GM18858 (cell line): ENCODE measurements around the gene CACNB2.

Source experiments
- ATAC-seq: cut with Tn5 transposase; IDR thresholded peaks from one replicate; pipeline ENCODE4 v1.9.1; 2021; ENCODE audit not compliant: unreplicated experiment

CACNB2 gene

GRCh38 chr10:18140149-18140956 lies at the start of gene CACNB2:
CACNB2 (plus strand) TSS chr10:18140424.
- ATAC-seq: no peak

- ATAC-seq: no peak
Measured at GRCh38 chr10:18094332-18094731, 45.9 kb upstream of the CACNB2 start.

GRCh38 chr10:18094793-18095192 lies 45.4 kb upstream of the CACNB2 start:
- ATAC-seq: no peak

- no peak for ATAC-seq
Measured at GRCh38 chr10:18097524-18097923, 42.7 kb upstream of the CACNB2 start.

GRCh38 chr10:18098201-18098600 lies 42.0 kb upstream of the CACNB2 start:
- no peak for ATAC-seq

- ATAC-seq: no peak
Measured at GRCh38 chr10:18099415-18099814, 40.8 kb upstream of the CACNB2 start.

- ATAC-seq: no peak
Measured at GRCh38 chr10:18100669-18101068, 39.6 kb upstream of the CACNB2 start.

- no peak for ATAC-seq
Measured at GRCh38 chr10:18102404-18102803, 37.8 kb upstream of the CACNB2 start.

GRCh38 chr10:18104223-18104872 lies 35.9 kb upstream of the CACNB2 start:
- no peak for ATAC-seq

- no peak for ATAC-seq
Measured at GRCh38 chr10:18109341-18109870, 30.8 kb upstream of the CACNB2 start.

- no peak for ATAC-seq
Measured at GRCh38 chr10:18113881-18114280, 26.3 kb upstream of the CACNB2 start.

GRCh38 chr10:18117276-18117675 lies 22.9 kb upstream of the CACNB2 start:
- no peak for ATAC-seq

GRCh38 chr10:18122753-18123152 lies 17.5 kb upstream of the CACNB2 start:
- ATAC-seq: no peak

GRCh38 chr10:18133046-18133445 lies 7.2 kb upstream of the CACNB2 start:
- ATAC-seq: no peak

- no peak for ATAC-seq
Measured at GRCh38 chr10:18134509-18134908, 5.7 kb upstream of the CACNB2 start.

GRCh38 chr10:18134921-18135320 lies 5.3 kb upstream of the CACNB2 start:
- no peak for ATAC-seq

GRCh38 chr10:18136073-18136791 lies 4.0 kb upstream of the CACNB2 start:
- ATAC-seq: no peak

- no peak for ATAC-seq
Measured at GRCh38 chr10:18137111-18137510, 3.1 kb upstream of the CACNB2 start.

- ATAC-seq: no peak
Measured at GRCh38 chr10:18140957-18141845, 977 bp downstream of the CACNB2 start.

- no peak for ATAC-seq
Measured at GRCh38 chr10:18142151-18142550, 1.9 kb downstream of the CACNB2 start.

- no peak for ATAC-seq
Measured at GRCh38 chr10:18144396-18144795, 4.2 kb downstream of the CACNB2 start.
